T-helper 2 cell treated with Interferon-gamma antibody and Interleukin-4, amounts not matched to agents 100 ng/mL and 5 ng/mL, for 36 hours (primary cell): ENCODE measurements around the gene CORT. TPM values are rescaled to one million over a fixed set of nuclear protein-coding genes. Genes with fewer than 3 reads are reported as not detected.
"Not testable (repeated sequence)": the region's sequence is repeated elsewhere in the genome, so short reads cannot be mapped to it uniquely, and the experiment has no call there.

ENCODE experiments used
- intact Hi-C: fragments of 100-400 bp; cut with micrococcal nuclease; formaldehyde crosslinking; loops from one replicate; pipeline ENCODE4 v1.15.1; 2023
- total RNA-seq: library from RNA; stranded (reverse); gene quantifications from 2 replicates; pipeline ENCODE4 v1.2.3, GENCODE V29; 2022

CORT gene, protein sequence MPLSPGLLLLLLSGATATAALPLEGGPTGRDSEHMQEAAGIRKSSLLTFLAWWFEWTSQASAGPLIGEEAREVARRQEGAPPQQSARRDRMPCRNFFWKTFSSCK
- total RNA-seq = 0.39 and 0.48 TPM in 2 replicates

DNA sequence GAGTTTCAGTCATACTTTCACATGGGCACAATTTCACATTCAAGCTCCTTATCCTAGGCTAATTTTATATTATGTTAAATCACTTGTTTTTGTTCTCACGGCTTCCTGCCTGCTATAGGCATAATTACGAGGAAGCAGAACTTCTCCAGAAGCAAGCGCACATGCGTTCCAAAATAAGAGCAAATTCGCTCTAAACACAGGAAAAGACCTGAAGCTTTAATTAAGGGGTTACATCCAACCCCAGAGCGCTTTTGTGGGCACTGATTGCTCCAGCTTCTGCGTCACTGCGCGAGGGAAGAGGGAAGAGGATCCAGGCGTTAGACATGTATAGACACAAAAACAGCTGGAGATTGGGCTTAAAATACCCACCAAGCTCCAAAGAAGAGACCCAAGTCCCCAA is at the start of gene CORT:
Gene CORT (plus strand): TSS at position 281 of the 400 bp plus-strand sequence. CDS start 193 bp downstream, outside the sequence.
- intact Hi-C loops = no loop called here

DNA sequence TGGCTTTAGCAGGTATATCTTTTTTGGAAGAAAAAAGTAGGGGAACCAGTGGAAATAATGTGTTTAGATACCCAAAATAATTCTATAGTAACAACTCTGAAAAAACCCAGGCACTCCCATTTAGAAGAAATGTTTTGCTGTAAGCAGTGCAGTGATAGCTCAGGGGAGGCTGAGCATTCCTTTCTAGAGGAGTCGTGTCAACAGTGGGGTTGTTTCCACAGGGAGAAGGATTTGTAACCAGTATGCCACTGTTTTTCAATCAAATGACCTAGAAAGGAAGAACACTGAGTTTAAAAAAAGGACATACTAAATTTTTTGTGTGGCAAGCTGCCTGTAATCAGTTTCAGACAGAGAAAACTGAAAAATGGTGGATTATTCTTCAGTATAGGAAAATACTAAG is 48.5 kb upstream of the CORT start:
- intact Hi-C loops = no loop called here

DNA sequence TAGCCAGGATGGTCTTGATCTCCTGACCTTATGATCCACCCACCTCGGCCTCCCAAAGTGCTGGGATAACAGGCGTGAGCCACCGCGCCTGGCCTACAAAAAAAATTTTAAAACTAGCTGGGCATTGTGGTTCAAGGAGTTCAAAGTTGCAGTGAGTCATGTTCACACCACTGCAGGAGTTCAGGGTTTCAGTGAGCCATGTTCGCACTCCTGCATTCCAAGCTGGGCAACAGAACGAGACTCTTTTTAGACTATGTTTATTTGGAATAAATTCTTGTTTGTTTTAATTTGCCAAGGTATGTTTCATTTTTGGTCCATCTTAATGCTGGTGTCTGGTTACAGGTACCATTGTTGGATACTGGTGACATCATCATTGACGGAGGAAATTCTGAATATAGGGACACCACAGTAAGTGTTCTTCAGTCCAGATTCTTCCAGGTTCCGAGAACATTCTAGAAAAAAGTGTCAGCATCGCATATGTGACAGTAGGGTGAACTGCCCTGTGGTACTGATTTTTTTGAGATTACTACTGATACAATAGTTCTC is 47.0 kb upstream of the CORT start:
- intact Hi-C loops = no loop called here

DNA sequence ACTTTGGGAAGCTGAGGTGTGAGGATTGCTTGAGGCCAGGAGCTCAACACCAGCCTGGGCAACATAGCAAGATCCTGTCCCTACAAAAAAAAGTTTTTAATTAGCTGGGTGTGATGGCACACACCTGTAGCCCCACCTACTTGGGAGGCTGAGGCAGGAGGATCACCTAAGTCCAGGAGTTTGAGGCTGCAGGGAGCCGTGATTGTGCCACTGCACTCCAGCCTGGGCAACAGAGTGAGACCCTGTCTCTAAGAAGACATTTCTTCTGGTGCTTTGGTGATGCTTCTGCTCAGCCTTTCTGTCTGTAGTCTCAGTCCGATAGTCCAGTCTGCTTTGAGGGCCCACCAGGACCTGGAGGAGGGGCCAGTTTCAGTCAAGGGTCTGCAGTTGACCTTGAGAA is 42.6 kb upstream of the CORT start:
- intact Hi-C loops = no loop called here

DNA sequence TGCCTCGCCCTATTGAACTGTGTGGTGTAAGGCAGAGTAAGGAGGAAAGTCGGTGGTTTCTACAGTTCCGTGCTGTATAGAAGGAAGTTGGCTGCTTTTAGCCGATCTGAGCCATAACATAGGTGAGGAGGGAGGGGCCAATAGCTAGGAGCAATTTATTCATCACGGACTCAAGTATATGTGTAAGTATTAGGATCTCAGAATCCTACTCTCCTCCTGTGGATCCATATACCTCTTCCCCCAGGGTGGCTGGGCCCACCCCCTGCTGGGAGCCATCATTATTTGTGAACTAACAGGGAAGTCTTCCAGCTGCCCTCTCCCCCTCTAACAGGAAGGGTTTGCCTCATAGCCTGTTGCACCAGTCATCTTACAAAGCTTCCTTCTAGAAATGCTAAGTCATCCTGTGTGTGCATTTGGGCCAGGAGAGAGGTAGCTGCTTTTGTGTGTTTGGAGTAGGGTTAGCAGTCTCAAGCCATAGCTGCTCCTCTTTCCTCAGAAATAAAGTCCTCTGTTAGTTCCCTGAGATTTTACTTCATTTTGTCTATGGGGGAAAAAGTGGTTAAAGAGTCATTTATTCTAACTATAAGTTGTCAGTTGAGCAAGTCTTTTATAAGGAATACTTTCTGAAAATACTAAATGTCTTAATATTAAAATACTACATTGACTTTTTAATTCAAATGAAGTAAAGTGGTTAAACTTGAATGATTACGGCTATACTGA is 34.5 kb upstream of the CORT start:
- intact Hi-C loops = no loop called here

DNA sequence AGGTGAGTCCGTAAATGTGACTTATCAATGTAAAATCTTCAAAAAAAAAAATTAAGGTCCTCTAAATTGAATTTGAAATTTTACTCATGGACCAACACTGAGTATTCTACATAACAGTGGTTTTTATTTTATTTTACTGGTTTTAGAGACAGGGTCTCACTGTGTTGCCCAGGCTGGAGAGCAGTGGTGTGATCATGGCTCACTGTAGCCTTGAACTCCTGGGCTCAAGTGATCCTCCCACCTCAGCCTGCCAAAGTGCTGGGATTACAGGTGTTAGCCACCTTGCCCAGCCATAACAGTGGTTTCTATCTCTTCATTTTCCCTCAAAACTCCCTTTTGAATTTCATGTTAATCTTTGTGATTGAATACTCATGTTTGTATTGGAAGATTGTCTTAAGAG is 33.9 kb upstream of the CORT start:
- intact Hi-C loops = not testable (repeated sequence)

DNA sequence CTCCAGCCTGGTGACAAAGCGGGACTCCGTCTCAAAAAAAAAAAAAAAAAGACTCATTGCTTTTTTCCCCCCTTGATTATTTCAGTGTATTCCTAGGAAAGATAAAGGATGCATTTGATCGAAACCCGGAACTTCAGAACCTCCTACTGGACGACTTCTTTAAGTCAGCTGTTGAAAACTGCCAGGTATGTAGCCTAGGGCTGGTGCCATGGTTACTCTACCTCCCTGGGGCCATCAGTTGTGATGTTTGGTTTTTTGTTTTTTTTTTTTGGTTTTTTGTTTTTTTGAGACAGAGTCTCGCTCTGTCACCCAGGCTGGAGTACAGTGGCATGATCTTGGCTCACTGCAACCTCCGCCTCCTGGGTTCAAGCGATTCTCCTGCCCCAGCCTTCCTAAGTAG is 31.1 kb upstream of the CORT start:
- intact Hi-C loops = not testable (repeated sequence)

DNA sequence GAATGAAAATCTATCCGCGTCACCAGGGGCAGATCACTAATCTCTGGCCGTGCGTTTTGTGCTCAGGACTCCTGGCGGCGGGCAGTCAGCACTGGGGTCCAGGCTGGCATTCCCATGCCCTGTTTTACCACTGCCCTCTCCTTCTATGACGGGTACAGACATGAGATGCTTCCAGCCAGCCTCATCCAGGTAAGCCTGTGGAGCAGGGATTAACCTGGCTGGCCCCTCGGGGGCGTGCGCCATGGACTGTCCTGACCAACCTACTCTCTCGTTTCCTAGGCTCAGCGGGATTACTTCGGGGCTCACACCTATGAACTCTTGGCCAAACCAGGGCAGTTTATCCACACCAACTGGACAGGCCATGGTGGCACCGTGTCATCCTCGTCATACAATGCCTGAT is 30.5 kb upstream of the CORT start:
- intact Hi-C loops = no loop called here

DNA sequence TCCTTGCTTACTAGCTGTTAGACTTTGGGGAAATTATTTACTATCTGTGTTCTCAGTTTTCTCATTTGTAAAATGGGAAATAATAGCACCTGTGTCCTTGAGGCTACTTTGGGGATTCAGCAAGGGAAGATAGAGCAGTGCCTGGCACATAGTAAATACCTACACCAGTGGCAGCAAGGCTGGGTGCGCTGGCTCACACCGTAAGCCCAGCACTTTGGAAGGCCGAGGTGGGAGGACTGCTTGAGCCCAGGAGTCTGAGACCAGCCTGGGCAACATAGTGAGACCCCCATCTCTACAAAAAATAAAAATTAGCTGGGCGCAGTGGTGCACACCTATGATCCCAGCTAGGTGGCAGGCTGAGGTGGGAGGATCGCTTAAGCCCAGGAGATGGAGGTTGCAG is 28.2 kb upstream of the CORT start:
- intact Hi-C loops = no loop called here

DNA sequence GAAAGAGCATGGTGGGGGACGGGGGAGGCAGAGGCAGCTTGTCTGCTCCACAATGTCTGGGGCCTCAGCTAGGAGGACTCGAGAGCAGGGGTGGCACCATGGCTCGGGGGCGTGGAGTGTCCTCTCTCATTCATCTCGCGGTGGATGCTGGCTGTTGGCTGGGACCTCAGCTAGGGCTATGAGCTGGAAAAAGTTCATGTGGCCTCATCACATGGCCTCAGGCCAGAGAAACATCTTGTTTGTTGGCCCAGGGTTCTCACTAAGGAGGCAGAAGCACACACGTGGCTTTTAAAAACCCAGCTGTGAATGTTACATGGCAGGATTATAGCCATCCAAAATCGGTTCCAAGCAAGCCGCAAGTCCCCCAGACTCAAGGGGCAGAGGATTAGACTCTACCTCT is 25.8 kb upstream of the CORT start:
- intact Hi-C loops = no loop called here

DNA sequence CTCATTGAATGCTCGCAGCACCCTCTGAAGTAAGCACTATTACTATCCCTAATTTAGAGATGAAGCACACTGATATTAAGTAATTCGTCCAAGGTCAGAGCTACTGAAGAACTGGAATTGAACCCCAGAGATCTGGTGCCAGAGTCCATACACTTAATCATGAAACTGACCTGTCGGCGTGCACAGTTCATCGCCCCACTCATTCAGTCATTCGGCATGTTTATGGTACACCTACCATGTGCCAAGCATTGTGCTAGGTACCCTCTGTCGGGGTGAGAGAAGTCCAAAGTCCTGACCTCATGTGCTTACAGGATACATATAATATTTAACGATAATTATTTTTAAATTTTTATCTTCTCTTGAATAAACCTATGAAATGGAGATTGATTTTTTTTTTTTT is 25.2 kb upstream of the CORT start:
- intact Hi-C loops = no loop called here

DNA sequence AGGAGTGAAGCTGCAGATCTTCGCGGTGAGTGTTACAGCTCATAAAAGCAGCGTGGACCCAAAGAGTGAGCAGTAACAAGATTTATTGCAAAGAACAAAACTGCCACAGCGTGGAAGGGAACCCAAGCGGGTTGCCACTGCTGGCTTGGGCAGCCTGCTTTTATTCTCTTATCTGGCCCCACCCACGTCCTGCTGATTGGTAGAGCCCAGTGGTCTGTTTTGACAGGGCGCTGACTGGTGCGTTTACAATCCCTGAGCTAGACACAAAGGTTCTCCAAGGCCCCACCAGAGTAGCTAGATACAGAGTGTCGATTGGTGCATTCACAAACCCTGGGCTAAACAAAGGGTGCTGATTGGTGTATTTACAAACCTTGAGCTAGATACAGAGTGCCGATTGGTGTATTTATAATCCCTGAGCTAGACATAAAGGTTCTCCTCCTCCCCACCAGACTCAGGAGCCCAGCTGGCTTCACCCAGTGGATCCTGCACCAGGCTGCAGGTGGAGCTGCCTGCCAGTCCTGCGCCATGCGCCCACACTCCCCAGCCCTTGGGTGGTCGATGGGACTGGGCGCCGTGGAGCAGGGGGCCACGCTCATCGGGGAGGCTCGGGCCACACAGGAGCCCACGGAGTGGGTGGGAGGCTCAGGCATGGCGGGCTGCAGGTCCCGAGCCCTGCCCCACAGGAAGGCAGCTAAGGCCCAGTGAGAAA is 23.9 kb upstream of the CORT start:
- intact Hi-C loops = not testable (repeated sequence)

DNA sequence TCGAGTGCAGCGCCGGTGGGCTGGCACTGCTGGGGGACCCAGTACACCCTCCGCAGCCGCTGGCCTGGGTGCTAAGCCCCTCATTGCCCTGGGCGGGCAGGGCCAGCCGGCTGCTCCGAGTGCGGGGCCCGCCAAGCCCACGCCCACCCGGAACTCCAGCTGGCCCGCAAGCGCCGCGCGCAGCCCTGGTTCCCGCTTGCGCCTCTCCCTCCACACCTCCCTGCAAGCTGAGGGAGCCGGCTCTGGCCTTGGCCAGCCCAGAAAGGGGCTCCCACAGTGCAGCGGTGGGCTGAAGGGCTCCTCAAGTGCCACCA is 23.3 kb upstream of the CORT start:
- intact Hi-C loops = not testable (repeated sequence)

DNA sequence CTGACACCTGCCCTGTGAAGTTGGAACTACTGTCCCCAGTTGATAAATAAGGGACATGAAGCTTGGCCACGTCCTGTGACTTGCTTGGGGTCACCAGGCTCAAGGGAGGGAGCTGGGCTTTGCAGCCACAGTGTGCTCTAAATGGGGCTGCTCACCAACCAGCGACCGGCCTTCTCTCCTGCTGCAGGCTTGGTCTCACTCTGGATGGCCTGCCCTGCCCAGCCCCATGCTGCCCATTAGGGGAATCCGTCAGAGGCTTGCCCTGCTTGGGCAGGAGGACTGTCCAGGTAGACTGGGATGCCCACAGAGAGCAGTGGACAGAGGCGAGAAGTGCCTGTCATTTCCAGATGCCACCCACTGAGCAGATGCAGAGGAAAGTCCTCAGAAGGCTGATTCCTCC is 20.8 kb upstream of the CORT start:
- intact Hi-C loops = loop anchor here (1.0 to 2.0 kb wide), 5 partner anchors 31 to 554 kb away; partner anchors contain the start of genes KIF1B, LZIC and NMNAT1

DNA sequence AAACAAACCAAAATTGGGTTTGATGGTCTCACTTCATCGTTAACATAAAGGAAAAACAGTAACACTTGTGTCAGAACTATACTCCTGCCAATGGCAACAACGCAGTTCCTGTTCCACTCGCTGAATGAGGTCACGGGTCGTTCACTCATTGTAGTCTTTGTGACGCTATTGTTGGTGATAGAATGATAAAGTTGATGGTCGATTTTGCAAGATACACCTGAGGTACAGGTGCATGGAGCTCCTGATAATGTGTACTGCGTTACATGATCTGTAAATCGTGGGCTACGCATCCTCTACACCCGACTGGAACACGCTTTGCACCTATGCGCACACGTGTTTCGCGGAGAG is 20.0 kb upstream of the CORT start:
- intact Hi-C loops = loop anchor here (1.0 to 2.0 kb wide), 7 partner anchors 42 to 555 kb away; partner anchors contain the start of genes DFFA, KIF1B, LZIC and NMNAT1

DNA sequence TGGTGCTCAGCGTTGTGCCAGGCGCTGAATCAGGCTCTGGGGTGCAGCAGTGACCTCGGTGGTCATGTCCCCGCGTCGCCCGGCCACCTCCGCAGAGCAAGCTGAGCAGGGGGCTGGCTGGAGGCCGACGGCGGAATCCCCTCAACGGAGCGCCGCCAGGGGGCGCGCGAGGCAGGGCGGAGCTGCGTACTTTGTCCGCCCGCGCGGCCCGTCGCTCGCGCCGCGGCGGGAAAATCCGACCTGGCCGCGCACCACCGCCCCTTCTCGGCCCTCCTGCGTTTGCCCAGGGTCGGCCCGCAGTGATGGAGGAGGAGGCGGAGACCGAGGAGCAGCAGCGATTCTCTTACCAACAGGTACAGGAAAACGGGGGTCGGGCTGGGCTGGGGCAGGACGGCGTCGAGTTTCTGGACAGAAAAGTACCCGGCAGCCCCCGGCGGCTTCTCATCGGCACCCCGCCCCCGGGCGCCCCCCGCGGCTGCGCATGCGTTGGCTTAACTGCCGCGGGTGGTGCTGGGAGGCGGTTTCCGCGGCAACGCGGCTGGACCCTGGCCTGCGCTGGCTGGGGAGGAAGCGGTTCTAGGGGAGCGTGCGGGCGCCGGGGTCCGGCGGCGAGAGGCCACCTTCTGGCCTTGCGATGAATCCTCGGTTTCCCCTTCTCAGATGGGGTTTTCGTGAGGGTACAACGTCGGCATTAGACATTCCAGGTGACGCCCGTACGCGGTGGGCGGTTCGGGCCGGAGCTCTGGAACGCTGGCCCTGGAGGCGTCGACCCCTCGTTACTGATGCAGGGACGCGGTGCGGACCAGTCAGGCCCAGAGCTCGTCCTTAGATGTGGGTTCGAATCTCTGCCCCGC is 19.4 kb upstream of the CORT start, which contains the start of gene CENPS:
Gene CENPS (plus strand): TSS at position 218 of the 854 bp plus-strand sequence. CDS start 85 bp downstream, at position 303.
- intact Hi-C loops = loop anchor here (1.0 to 2.0 kb wide), 4 partner anchors 42 to 436 kb away; partner anchors contain the start of genes DFFA and UBE4B

DNA sequence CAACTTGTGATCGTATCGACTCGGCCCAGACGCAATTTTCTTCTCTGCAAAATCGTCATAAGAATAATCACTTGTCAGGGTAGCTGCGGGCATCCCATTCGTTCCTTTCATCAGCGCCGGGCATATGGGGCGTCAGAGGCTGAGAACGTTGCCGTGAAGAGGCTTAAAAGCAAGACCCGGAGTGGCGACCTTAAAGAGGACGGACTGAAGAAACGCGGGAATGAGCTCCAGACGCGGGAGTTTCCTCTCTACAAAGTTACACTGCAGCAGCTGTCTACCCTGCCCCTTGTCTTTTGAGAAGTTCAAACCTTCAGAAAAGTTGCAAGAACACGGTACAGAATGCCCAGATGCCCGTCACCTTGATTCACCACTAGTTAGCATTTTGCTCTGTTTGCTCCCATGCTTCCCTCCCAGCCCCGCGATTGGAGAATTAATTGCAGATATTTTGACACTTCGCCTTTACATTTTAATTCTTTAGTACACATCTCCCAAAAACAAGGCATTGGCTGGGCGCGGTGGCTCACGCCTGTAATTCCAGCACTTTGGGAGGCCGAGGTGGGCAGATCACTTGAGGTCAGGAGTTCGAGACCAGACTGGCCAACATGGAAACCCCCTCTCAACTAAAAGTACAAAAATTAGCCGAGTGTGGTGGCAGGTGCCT is 18.6 kb upstream of the CORT start:
- intact Hi-C loops = loop anchor here (2.0 kb wide), 2 partner anchors 398 to 436 kb away; partner anchors contain the start of gene UBE4B

DNA sequence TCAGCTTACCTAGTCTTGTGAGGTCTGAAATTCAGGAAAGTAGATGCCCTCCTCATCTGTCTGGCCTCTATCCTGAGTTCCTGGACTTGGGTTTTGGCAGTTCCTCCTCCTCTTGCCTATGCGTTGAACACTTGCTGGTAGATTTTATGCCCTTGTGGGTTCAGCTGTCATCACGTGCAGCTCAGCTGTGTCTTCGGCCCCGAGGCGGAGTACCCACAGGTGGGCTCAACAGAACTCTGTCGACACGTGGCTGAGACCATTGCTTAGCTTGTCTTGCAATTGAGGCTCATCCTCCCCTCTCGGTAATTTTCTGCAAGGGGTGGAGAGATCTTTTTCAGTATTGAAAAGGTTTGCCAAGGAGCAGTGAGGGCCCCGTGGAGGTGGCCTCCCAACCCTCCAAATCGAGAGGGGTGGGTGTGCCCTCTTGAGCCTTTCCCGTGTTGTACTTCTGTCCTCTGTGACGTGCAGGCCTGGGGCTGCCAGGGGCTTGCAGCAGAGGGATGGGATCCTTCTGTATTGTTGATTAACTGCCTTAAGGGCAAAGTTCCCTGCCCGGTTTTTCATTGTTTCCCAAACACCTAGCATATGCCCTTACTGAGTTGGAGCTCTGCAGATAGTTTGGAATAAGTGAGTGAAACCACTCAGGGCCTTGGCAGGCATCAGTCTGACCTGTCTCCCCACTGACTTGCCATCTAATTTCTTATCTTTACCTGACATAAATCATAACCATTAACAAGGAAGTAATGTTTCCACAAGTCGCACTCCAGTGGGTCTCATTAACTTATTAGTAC is 16.7 kb upstream of the CORT start:
- intact Hi-C loops = no loop called here

DNA sequence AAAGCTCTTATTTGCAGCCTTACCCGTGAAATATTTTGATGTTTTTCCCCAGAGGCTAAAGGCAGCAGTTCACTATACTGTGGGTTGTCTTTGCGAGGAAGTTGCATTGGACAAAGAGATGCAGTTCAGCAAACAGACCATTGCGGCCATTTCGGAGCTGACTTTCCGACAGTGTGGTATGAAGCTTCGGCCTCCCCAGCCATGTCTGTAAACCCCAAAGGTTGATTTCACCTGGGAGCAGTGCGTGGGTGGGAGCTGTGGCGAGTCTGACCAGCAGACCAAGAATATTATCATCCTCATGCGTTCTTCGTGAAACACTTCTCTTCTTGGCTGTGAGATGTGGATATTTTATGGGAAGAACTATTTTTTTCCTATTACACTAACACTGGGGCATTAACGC is 16.0 kb upstream of the CORT start:
- intact Hi-C loops = no loop called here

DNA sequence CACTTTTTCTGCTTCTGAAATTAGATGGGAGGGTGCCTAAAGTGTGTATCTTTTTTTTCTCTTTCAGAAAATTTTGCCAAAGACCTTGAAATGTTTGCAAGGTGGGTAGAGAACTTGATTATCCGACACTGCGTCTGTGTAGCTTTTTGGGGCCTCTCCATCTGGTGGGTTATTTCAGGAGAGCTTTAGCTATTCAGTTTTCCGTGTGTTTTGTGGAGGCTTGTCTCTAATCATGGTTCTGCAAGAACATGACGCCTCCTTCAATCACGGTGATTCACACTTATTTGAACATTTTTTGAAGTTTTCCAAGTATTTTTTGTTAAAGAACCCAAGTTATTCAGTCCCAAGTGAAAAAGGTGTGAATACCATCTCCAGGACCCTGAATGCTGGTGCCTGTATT is 15.2 kb upstream of the CORT start:
- intact Hi-C loops = no loop called here
